WTC11 (cell line): Measurements from ENCODE around the gene CPD. TPM values are rescaled to one million over a fixed set of nuclear protein-coding genes. Genes with fewer than 3 reads are reported as not detected.
A peak's percentile ranks its signal among the peaks of the same experiment; 100 is the strongest.

Source experiments
- ATAC-seq: fragments of 200-7000 bp; cut with Tn5 transposase; 2 replicates; pipeline ENCODE4 v1.10.0; 2021; ENCODE audit warnings: mild to moderate bottlenecking, moderate library complexity
- CTCF ChIA-PET: fragments of 300-600 bp; sonication (Branson Sonifier 250); formaldehyde crosslinking; loops from one replicate; lab custom pipeline; 2021; ENCODE audit warnings: antibody characterized with exemption; lab: Charles Lee
- POLR2A ChIA-PET: fragments of 350-600 bp; sonication (Branson Sonifier 250); formaldehyde crosslinking; loops from one replicate; lab custom pipeline; 2021; ENCODE audit warnings: antibody characterized with exemption; lab: Charles Lee
- DNase-seq: peaks from one replicate; pipeline ENCODE4 v3.0.0; 2021; ENCODE audit warnings: low spot score
- H3K27ac Mint-ChIP-seq: 2 replicates; pipeline ENCODE4 v1.8.0; 2021; ENCODE audit warnings: mixed read lengths
- H3K27me3 Mint-ChIP-seq: 2 replicates; pipeline ENCODE4 v1.8.0; 2021; ENCODE audit warnings: low read depth, mild to moderate bottlenecking, moderate library complexity, mixed read lengths
- H3K36me3 Mint-ChIP-seq: 2 replicates; pipeline ENCODE4 v1.8.0; 2021; ENCODE audit warnings: mixed read lengths
- H3K4me1 Mint-ChIP-seq: 2 replicates; pipeline ENCODE4 v1.8.0; 2022; ENCODE audit warnings: mixed read lengths
- H3K4me3 Mint-ChIP-seq: 2 replicates; pipeline ENCODE4 v1.8.0; 2021; ENCODE audit warnings: mild to moderate bottlenecking, moderate library complexity, mixed read lengths
- H3K9me3 Mint-ChIP-seq: 2 replicates; pipeline ENCODE4 v1.8.0; 2021; ENCODE audit warnings: mixed read lengths
- ARID4B ChIP-seq: sonication (generic); formaldehyde crosslinking; IDR thresholded peaks from 2 replicates; pipeline ENCODE4 v1.8.0; 2023; ENCODE audit warnings: missing genetic modification reagents, mild to moderate bottlenecking, borderline replicate concordance
- ESRRA ChIP-seq: sonication (generic); formaldehyde crosslinking; IDR thresholded peaks from 2 replicates; pipeline ENCODE4 v1.8.1; 2022; ENCODE audit warnings: mild to moderate bottlenecking, missing genetic modification reagents, borderline replicate concordance
- ETV6 ChIP-seq: sonication (generic); formaldehyde crosslinking; IDR thresholded peaks from 2 replicates; pipeline ENCODE4 v1.8.1; 2022; ENCODE audit warnings: mild to moderate bottlenecking, missing genetic modification reagents
- GABPB1 ChIP-seq: sonication (generic); formaldehyde crosslinking; IDR thresholded peaks from 2 replicates; pipeline ENCODE4 v1.8.1; 2023; ENCODE audit warnings: mild to moderate bottlenecking, missing genetic modification reagents
- GTF2I ChIP-seq: fragments of 250-450 bp; sonication (Bioruptor Pico); conservative IDR thresholded peaks from 2 replicates; pipeline ENCODE4 v1.4.0; 2021; ENCODE audit warnings: mild to moderate bottlenecking
- HMGA2 ChIP-seq: fragments of 250-450 bp; sonication (Bioruptor Pico); IDR thresholded peaks from 2 replicates; pipeline ENCODE4 v1.4.0; 2021; ENCODE audit warnings: mild to moderate bottlenecking, moderate library complexity
- NR2C2 ChIP-seq: sonication (generic); formaldehyde crosslinking; IDR thresholded peaks from 2 replicates; pipeline ENCODE4 v1.8.0; 2022; ENCODE audit warnings: mild to moderate bottlenecking, missing genetic modification reagents
- PRRX2 ChIP-seq: fragments of 250-450 bp; sonication (Bioruptor Pico); IDR thresholded peaks from 2 replicates; pipeline ENCODE4 v1.8.0; 2021; ENCODE audit warnings: mild to moderate bottlenecking
- SP1 ChIP-seq: sonication (generic); formaldehyde crosslinking; conservative IDR thresholded peaks from 2 replicates; pipeline ENCODE4 v1.8.1; 2022; ENCODE audit warnings: missing genetic modification reagents
- TP53 ChIP-seq: sonication (generic); formaldehyde crosslinking; IDR thresholded peaks from 2 replicates; pipeline ENCODE4 v1.8.1; 2023; ENCODE audit warnings: mild to moderate bottlenecking, missing genetic modification reagents
- USF1 ChIP-seq: sonication (generic); formaldehyde crosslinking; IDR thresholded peaks from 2 replicates; pipeline ENCODE4 v1.8.0; 2022; ENCODE audit warnings: mild to moderate bottlenecking, missing genetic modification reagents
- ZBTB43 ChIP-seq: sonication (generic); formaldehyde crosslinking; IDR thresholded peaks from 2 replicates; pipeline ENCODE4 v1.8.1; 2023; ENCODE audit warnings: mild to moderate bottlenecking, missing genetic modification reagents
- ZNF138 ChIP-seq: sonication (generic); formaldehyde crosslinking; conservative IDR thresholded peaks from 2 replicates; pipeline ENCODE4 v1.8.1; 2022; ENCODE audit warnings: mild to moderate bottlenecking, moderate library complexity, missing genetic modification reagents
- ZNF396 ChIP-seq: fragments of 250-450 bp; sonication (Bioruptor Pico); IDR thresholded peaks from 2 replicates; pipeline ENCODE4 v1.8.0; 2021; ENCODE audit warnings: mild to moderate bottlenecking, moderate library complexity, borderline replicate concordance
- ZNF671 ChIP-seq: fragments of 250-450 bp; sonication (Bioruptor Pico); IDR thresholded peaks from 2 replicates; pipeline ENCODE4 v1.8.0; 2021; ENCODE audit warnings: mild to moderate bottlenecking
- total RNA-seq: library from RNA; stranded (reverse); gene quantifications from 3 replicates; pipeline ENCODE4 v1.2.3, GENCODE V29; 2021
- TF ChIP-seq, protein P1 (sequence below): sonication (generic); formaldehyde crosslinking; IDR thresholded peaks from 2 replicates; pipeline ENCODE4 v1.8.1; 2023; ENCODE audit warnings: mild to moderate bottlenecking, missing genetic modification reagents, moderate library complexity
- TF ChIP-seq, protein P2 (sequence below): fragments of 250-450 bp; sonication (Bioruptor Pico); IDR thresholded peaks from 2 replicates; pipeline ENCODE4 v1.9.0; 2021; ENCODE audit warnings: moderate library complexity, mild to moderate bottlenecking, inconsistent platforms, borderline replicate concordance
- TF ChIP-seq, protein P3 (sequence below): sonication (generic); formaldehyde crosslinking; IDR thresholded peaks from 2 replicates; pipeline ENCODE4 v1.8.0; 2023; ENCODE audit warnings: mild to moderate bottlenecking, missing genetic modification reagents
- TF ChIP-seq, protein P4 (sequence below): fragments of 250-450 bp; sonication (Bioruptor Pico); IDR thresholded peaks from 2 replicates; pipeline ENCODE4 v1.9.0; 2021; ENCODE audit warnings: mild to moderate bottlenecking, borderline replicate concordance

Gene CPD
- total RNA-seq, 1 experiment from 2014 or later: 36.1 TPM

DNA sequence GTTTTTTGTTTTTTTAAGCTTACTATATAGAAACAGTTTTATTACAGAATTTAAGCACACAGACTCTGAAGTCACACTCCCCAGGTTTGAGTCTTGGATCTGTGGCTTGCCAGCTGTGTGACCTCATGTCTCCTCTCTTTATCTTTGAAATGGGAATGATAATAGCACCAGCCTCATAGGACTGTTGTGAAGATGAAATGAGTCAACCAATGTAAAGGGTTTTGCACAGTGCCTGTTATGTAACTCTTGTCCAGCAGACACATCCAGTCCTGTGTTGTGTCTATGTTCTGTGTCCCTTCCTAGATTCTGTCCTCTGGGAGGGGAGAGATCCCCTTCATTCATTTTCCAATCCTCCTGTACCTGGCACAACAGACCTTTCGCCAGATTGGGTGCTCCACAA, 3.1 kb upstream of the CPD start:
- TF ChIP-seq, protein P1, sequence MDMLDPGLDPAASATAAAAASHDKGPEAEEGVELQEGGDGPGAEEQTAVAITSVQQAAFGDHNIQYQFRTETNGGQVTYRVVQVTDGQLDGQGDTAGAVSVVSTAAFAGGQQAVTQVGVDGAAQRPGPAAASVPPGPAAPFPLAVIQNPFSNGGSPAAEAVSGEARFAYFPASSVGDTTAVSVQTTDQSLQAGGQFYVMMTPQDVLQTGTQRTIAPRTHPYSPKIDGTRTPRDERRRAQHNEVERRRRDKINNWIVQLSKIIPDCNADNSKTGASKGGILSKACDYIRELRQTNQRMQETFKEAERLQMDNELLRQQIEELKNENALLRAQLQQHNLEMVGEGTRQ: no peak
- TF ChIP-seq, protein P2, sequence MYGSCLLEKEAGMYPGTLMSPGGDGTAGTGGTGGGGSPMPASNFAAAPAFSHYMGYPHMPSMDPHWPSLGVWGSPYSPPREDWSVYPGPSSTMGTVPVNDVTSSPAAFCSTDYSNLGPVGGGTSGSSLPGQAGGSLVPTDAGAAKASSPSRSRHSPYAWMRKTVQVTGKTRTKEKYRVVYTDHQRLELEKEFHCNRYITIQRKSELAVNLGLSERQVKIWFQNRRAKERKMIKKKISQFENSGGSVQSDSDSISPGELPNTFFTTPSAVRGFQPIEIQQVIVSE (CRISPR knock-in tag): no peak
- TF ChIP-seq ETV6 (no peak), USF1 (CRISPR knock-in tag) (no peak), ZNF396 (CRISPR knock-in tag) (no peak), GTF2I (no peak), ZNF671 (CRISPR knock-in tag) (no peak), ZBTB43 (CRISPR knock-in tag) (no peak)
- TF ChIP-seq, protein P3, sequence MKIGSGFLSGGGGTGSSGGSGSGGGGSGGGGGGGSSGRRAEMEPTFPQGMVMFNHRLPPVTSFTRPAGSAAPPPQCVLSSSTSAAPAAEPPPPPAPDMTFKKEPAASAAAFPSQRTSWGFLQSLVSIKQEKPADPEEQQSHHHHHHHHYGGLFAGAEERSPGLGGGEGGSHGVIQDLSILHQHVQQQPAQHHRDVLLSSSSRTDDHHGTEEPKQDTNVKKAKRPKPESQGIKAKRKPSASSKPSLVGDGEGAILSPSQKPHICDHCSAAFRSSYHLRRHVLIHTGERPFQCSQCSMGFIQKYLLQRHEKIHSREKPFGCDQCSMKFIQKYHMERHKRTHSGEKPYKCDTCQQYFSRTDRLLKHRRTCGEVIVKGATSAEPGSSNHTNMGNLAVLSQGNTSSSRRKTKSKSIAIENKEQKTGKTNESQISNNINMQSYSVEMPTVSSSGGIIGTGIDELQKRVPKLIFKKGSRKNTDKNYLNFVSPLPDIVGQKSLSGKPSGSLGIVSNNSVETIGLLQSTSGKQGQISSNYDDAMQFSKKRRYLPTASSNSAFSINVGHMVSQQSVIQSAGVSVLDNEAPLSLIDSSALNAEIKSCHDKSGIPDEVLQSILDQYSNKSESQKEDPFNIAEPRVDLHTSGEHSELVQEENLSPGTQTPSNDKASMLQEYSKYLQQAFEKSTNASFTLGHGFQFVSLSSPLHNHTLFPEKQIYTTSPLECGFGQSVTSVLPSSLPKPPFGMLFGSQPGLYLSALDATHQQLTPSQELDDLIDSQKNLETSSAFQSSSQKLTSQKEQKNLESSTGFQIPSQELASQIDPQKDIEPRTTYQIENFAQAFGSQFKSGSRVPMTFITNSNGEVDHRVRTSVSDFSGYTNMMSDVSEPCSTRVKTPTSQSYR (CRISPR knock-in tag): no peak

DNA sequence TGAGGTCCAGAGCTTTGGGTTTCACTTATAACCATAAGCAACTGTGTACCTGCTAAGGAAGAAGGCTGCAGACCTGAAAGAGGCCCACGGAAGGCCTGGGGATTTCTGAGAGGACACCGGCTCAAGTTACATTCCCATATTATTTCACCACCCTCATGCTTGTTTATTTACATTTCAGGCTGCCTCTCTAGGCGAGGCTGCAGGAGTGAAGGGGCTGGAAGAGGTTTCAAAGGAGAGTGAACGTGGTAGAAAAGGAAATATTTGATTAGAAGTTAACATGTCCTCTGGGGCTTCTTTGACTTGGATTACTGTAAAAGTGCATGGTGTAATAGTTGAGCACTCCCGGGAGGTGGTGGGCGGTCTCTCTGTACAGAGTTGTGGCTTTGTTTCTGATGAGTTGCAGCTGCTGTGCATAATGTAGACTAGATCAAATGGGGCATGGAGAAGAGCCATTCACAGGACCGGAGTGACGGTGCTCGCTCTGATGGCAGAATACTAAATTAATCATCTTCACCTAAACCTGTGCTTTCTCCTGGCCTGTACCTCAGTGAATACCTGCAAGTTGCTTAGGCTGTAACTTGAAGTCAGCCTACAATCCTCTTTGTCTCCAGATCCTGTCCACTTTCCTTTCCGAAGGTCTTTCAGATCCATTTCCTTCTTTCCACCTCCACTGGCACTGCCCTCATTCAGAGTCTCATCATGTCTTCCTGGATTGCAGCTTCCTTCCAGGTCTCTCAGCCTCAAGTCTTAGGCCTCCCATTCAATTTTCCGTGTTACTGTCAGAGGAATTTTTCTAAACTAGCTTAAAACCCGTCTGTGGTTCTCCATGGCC, 1.9 kb upstream of the CPD start:
- ChIA-PET CTCF (interaction anchor here (0.8 to 1.2 kb wide), 3 partner anchors 21 to 38 kb away, joined by 3 to 4 read pairs (median 3); no protein-coding TSS in a partner anchor), POLR2A (no interaction called here)
- H3K27ac Mint-ChIP-seq: no peak overlapping the region
- peaks cover 40% of the 10 kb centered on the region for H3K27me3 Mint-ChIP-seq
- DNase-seq: no peak
- no peak for ATAC-seq
- 0 out of 2 replicates have a peak overlapping the region, but pooled peaks have one; percentile 1 for H3K4me3 Mint-ChIP-seq
- TF ChIP-seq HMGA2 (CRISPR knock-in tag): no peak
- no peak for TF ChIP-seq TP53 (CRISPR knock-in tag)
- TF ChIP-seq NR2C2: no peak
- no peak for TF ChIP-seq ESRRA (CRISPR knock-in tag)
- no peak for TF ChIP-seq ARID4B (CRISPR knock-in tag)
- no peak for TF ChIP-seq SP1 (CRISPR knock-in tag)
- 0 out of 2 replicates have a peak, but pooled peaks have one; percentile 17 for TF ChIP-seq ETV6
- TF ChIP-seq PRRX2: no peak
- TF ChIP-seq GABPB1: peak; percentile 76
- TF ChIP-seq ZNF138 (CRISPR knock-in tag): no peak
- TF ChIP-seq, protein P4, sequence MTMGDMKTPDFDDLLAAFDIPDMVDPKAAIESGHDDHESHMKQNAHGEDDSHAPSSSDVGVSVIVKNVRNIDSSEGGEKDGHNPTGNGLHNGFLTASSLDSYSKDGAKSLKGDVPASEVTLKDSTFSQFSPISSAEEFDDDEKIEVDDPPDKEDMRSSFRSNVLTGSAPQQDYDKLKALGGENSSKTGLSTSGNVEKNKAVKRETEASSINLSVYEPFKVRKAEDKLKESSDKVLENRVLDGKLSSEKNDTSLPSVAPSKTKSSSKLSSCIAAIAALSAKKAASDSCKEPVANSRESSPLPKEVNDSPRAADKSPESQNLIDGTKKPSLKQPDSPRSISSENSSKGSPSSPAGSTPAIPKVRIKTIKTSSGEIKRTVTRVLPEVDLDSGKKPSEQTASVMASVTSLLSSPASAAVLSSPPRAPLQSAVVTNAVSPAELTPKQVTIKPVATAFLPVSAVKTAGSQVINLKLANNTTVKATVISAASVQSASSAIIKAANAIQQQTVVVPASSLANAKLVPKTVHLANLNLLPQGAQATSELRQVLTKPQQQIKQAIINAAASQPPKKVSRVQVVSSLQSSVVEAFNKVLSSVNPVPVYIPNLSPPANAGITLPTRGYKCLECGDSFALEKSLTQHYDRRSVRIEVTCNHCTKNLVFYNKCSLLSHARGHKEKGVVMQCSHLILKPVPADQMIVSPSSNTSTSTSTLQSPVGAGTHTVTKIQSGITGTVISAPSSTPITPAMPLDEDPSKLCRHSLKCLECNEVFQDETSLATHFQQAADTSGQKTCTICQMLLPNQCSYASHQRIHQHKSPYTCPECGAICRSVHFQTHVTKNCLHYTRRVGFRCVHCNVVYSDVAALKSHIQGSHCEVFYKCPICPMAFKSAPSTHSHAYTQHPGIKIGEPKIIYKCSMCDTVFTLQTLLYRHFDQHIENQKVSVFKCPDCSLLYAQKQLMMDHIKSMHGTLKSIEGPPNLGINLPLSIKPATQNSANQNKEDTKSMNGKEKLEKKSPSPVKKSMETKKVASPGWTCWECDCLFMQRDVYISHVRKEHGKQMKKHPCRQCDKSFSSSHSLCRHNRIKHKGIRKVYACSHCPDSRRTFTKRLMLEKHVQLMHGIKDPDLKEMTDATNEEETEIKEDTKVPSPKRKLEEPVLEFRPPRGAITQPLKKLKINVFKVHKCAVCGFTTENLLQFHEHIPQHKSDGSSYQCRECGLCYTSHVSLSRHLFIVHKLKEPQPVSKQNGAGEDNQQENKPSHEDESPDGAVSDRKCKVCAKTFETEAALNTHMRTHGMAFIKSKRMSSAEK (CRISPR knock-in tag): no peak
- H3K4me1 Mint-ChIP-seq: peaks cover 46% of the 10 kb centered on the region
- H3K36me3 Mint-ChIP-seq: no peaks in the 10 kb centered on the region
- no peaks in the 10 kb centered on the region for H3K9me3 Mint-ChIP-seq

More for the DNA sequence above, 3.1 kb upstream of the CPD start:
- Mint-ChIP-seq H3K4me3 (no peak overlapping the region), H3K27me3 (peaks cover 35% of the 10 kb centered on the region), H3K4me1 (peaks cover 37% of the 10 kb centered on the region), H3K9me3 (no peaks in the 10 kb centered on the region), H3K36me3 (no peaks in the 10 kb centered on the region), H3K27ac (no peak overlapping the region)
- CTCF ChIA-PET: interaction anchor here (1.2 kb wide), 1 partner anchor 37 kb away, joined by 3 read pairs; no protein-coding TSS in a partner anchor
- POLR2A ChIA-PET: no interaction called here
- no peak for ATAC-seq
- DNase-seq: no peak
